ENCODE data around the gene SPPL3. TPM values are rescaled to one million over a fixed set of nuclear protein-coding genes. Genes with fewer than 3 reads are reported as not detected.
"Not testable (repeated sequence)": the region's sequence is repeated elsewhere in the genome, so short reads cannot be mapped to it uniquely, and the experiment has no call there.

SPPL3 gene
- total RNA-seq, 2 donors from 2014 or later: 31.6 TPM

- intact Hi-C loops (cut with DNase I): no loop called here
- no peak for DNase-seq (ENCODE audit: low spot score)
These were observed 104.7 kb downstream of the SPPL3 start for GRCh38 chr12:120799243-120800045.

- no peak for DNase-seq (ENCODE audit: low spot score)
- intact Hi-C loops (cut with DNase I): no loop called here
These were observed 105.5 kb downstream of the SPPL3 start for GRCh38 chr12:120798696-120799095.

- DNase-seq (ENCODE audit: low spot score): no peak
- intact Hi-C loops (cut with DNase I): no loop called here
These were observed 106.2 kb downstream of the SPPL3 start for GRCh38 chr12:120797677-120798642.

GRCh38 chr12:120795441-120796178 is 108.5 kb downstream of the SPPL3 start:
- DNase-seq (ENCODE audit: low spot score): no peak
- intact Hi-C loops (cut with DNase I): no loop called here

GRCh38 chr12:120793357-120793756 is 110.8 kb downstream of the SPPL3 start:
- no peak for DNase-seq (ENCODE audit: low spot score)
- intact Hi-C loops (cut with DNase I): no loop called here

GRCh38 chr12:120792456-120792855 is 111.7 kb downstream of the SPPL3 start:
- DNase-seq (ENCODE audit: low spot score); intact Hi-C loops (cut with DNase I): not testable (repeated sequence)

GRCh38 chr12:120791669-120792176 is 112.4 kb downstream of the SPPL3 start:
- no peak for DNase-seq (ENCODE audit: low spot score)
- intact Hi-C loops (cut with DNase I): no loop called here

- no peak for DNase-seq (ENCODE audit: low spot score)
- intact Hi-C loops (cut with DNase I): no loop called here
These were observed 114.0 kb downstream of the SPPL3 start for GRCh38 chr12:120790114-120790513.

GRCh38 chr12:120787889-120788288 is 116.3 kb downstream of the SPPL3 start:
- intact Hi-C loops (cut with DNase I): loop anchor here in 1 of 2 donors (2.0 kb wide), 1 partner anchor 19 kb away; no protein-coding TSS in a partner anchor
- DNase-seq (ENCODE audit: low spot score): no peak

GRCh38 chr12:120784804-120785203 is 119.4 kb downstream of the SPPL3 start:
- intact Hi-C loops (cut with DNase I): no loop called here
- no peak for DNase-seq (ENCODE audit: low spot score)

- DNase-seq (ENCODE audit: low spot score): no peak
- intact Hi-C loops (cut with DNase I): no loop called here
These were observed 121.0 kb downstream of the SPPL3 start for GRCh38 chr12:120783197-120783596.

- no peak for DNase-seq (ENCODE audit: low spot score)
- intact Hi-C loops (cut with DNase I): no loop called here
These were observed 128.2 kb downstream of the SPPL3 start for GRCh38 chr12:120775862-120776552.

GRCh38 chr12:120774169-120774916 is 129.8 kb downstream of the SPPL3 start:
- no peak for DNase-seq (ENCODE audit: low spot score)
- intact Hi-C loops (cut with DNase I): no loop called here

GRCh38 chr12:120771097-120771496 is 133.1 kb downstream of the SPPL3 start:
- intact Hi-C loops (cut with DNase I): no loop called here
- DNase-seq (ENCODE audit: low spot score): no peak

GRCh38 chr12:120767071-120768024 is 136.8 kb downstream of the SPPL3 start:
- intact Hi-C loops (cut with DNase I): loop anchor here in 1 of 2 donors (2.0 kb wide), 2 partner anchors 21 to 45 kb away; no protein-coding TSS in a partner anchor

GRCh38 chr12:120766566-120766965 is 137.6 kb downstream of the SPPL3 start:
- intact Hi-C loops (cut with DNase I): no loop called here
- no peak for DNase-seq (ENCODE audit: low spot score)

More at GRCh38 chr12:120767071-120768024, 136.8 kb downstream of the SPPL3 start:
- no peak for DNase-seq (ENCODE audit: low spot score)

GRCh38 chr12:120764816-120765215 is 139.3 kb downstream of the SPPL3 start:
- DNase-seq (ENCODE audit: low spot score): no peak
- intact Hi-C loops (cut with DNase I): no loop called here

Data from posterior vena cava (tissue), 2 donors.